Stomach (tissue), 4 donors: Measurements from ENCODE around the gene TTC28.
"Not testable (repeated sequence)": the region's sequence is repeated elsewhere in the genome, so short reads cannot be mapped to it uniquely, and the experiment has no call there.

Source experiments
- CTCF ChIP-seq, 7 experiments: fragments of 450-650 bp in 4 of 7; fragments of 200-600 bp in 3 of 7; sonication (generic) in 3 of 7; IDR thresholded peaks; one replicate each; pipeline ENCODE4 v1.5.1; 2016 to 2019; ENCODE audit warnings: antibody characterized with exemption in 7 of 7, control low read depth in 2 of 7, mild to moderate bottlenecking in 1 of 7
- POLR2A ChIP-seq, 4 donors: fragments of 450-650 bp; IDR thresholded peaks; one replicate each; pipeline ENCODE4 v1.6.1; 2016; ENCODE audit warnings: antibody characterized with exemption in 4 of 4, control low read depth in 2 of 4, mild to moderate bottlenecking in 1 of 4, moderate library complexity in 1 of 4
- POLR2AphosphoS5 ChIP-seq, 3 donors: sonication (generic); formaldehyde crosslinking; IDR thresholded peaks; one replicate each; pipeline ENCODE4 v1.6.1; 2016; ENCODE audit warnings: antibody characterized with exemption in 3 of 3

GRCh38 chr22:28689796-28690195 is 10.2 kb upstream of the TTC28 start:
- not testable (repeated sequence) for TF ChIP-seq CTCF, POLR2A, POLR2AphosphoS5 (IDR thresholded peaks at IDR 0.05)
